Suppressor macrophage treated with lipopolysaccharide for 4 hours (primary cell): ENCODE measurements around the gene IER5.

Experiments
- DNase-seq: peaks from one replicate; pipeline ENCODE4 v3.0.0-alpha.2; 2020

IER5 gene

GRCh38 chr1:181116819-181117390, 28.4 kb downstream of the IER5 start:
- no peak for DNase-seq

GRCh38 chr1:181117648-181118449, 29.3 kb downstream of the IER5 start:
- no peak for DNase-seq

GRCh38 chr1:181119093-181119989, 30.8 kb downstream of the IER5 start:
- no peak for DNase-seq

- DNase-seq = no peak
Observed at GRCh38 chr1:181120924-181121323, 32.4 kb downstream of the IER5 start.

GRCh38 chr1:181121498-181121897, 33.0 kb downstream of the IER5 start:
- no peak for DNase-seq

- DNase-seq = no peak
Observed at GRCh38 chr1:181122222-181122621, 33.7 kb downstream of the IER5 start.

- DNase-seq = peak; percentile 0
Observed at GRCh38 chr1:181123173-181123572, 34.7 kb downstream of the IER5 start.

GRCh38 chr1:181124291-181124751, 35.8 kb downstream of the IER5 start:
- DNase-seq = peak; percentile 81

GRCh38 chr1:181126289-181126688, 37.8 kb downstream of the IER5 start:
- no peak for DNase-seq

- DNase-seq = peak; percentile 32
Observed at GRCh38 chr1:181126871-181127587, 38.5 kb downstream of the IER5 start.

GRCh38 chr1:181127898-181128453, 39.5 kb downstream of the IER5 start:
- no peak for DNase-seq

GRCh38 chr1:181128592-181129497, 40.3 kb downstream of the IER5 start:
- peak; percentile 87 for DNase-seq

GRCh38 chr1:181129771-181130606, 41.5 kb downstream of the IER5 start:
- no peak for DNase-seq

- peak; percentile 70 for DNase-seq
Observed at GRCh38 chr1:181131255-181131941, 42.9 kb downstream of the IER5 start.

- no peak for DNase-seq
Observed at GRCh38 chr1:181133441-181133951, 45.0 kb downstream of the IER5 start.

GRCh38 chr1:181133969-181134418, 45.5 kb downstream of the IER5 start:
- DNase-seq = no peak

GRCh38 chr1:181134543-181135436, 46.3 kb downstream of the IER5 start:
- DNase-seq = peak; percentile 95

- no peak for DNase-seq
Observed at GRCh38 chr1:181135437-181135731, 46.9 kb downstream of the IER5 start.
